HCT116 (cell line): ENCODE measurements around the gene RNU11. TPM values are rescaled to one million over a fixed set of nuclear protein-coding genes. Genes with fewer than 3 reads are reported as not detected.

Experiments
- ATAC-seq: fragments of 200-7000 bp; cut with Tn5 transposase; 2 replicates; pipeline ENCODE4 v1.9.1; 2020; ENCODE audit warnings: mild to moderate bottlenecking, moderate library complexity
- BruUV-seq: library from RNA; stranded (reverse); fragments of 400-500 nt; replicated peaks from 2 replicates; lab custom pipeline; 2021; lab: Mats Ljungman, UMichigan
- CTCF ChIA-PET: fragments of 300-600 bp; sonication (Branson Sonifier 250); formaldehyde crosslinking; loops from one replicate; lab custom pipeline; 2021; ENCODE audit warnings: antibody characterized with exemption; lab: Charles Lee
- POLR2A ChIA-PET: fragments of 300-600, 350-600 bp; sonication (Branson Sonifier 250); formaldehyde crosslinking; loops from one replicate; lab custom pipeline; 2021; ENCODE audit warnings: antibody characterized with exemption; lab: Charles Lee
- RAD21 ChIA-PET, 2 experiments: fragments of 300-600 bp; sonication (Branson Sonifier 250); formaldehyde crosslinking; loops; one replicate each; lab custom pipeline; 2023; ENCODE audit warnings: low total read pairs in 2 of 2; ENCODE audit not compliant: uncharacterized antibody in 2 of 2, unreplicated experiment in 2 of 2, low non-redundant PET in 1 of 2; lab: Charles Lee
- DNase-seq: peaks from one replicate; pipeline ENCODE4 v3.0.0-alpha.2; 2010; ENCODE audit warnings: low read depth, low spot score
- H2AFZ ChIP-seq: fragments of 200-600 bp; shearing (Covaris generic), sonication (generic); 2 replicates; pipeline ENCODE4 v1.6.1; 2017; ENCODE audit warnings: low read depth, mixed run types, mixed read lengths, antibody characterized with exemption, low read length; ENCODE audit not compliant: poor library complexity, severe bottlenecking
- H3K27ac ChIP-seq: 2 replicates; pipeline ENCODE4 v1.5.1; 2012; ENCODE audit warnings: low read depth, low read length
- H3K27me3 ChIP-seq: fragments of 200-600 bp; sonication (generic); 2 replicates; pipeline ENCODE4 v1.6.1; 2016; ENCODE audit warnings: mixed run types, low read length, mixed read lengths; ENCODE audit not compliant: insufficient read depth
- H3K36me3 ChIP-seq, 2 experiments: fragments of 200-500 bp in 1 of 2; fragments of 200-600 bp in 1 of 2; sonication (Bioruptor generic) in 1 of 2; sonication (generic) in 1 of 2; 2 replicates each; pipeline versions ENCODE4 v1.5.1 to v1.6.1; 2014 to 2016; ENCODE audit warnings: low read length in 2 of 2, inconsistent platforms in 1 of 2, mixed read lengths in 1 of 2, mixed run types in 1 of 2; ENCODE audit not compliant: insufficient read depth in 2 of 2, control insufficient read depth in 1 of 2
- H3K4me1 ChIP-seq, 2 experiments: fragments of 200-600 bp in 1 of 2; sonication (generic) in 1 of 2; 2 replicates each; pipeline versions ENCODE4 v1.5.1 to v1.6.1; 2012 to 2017; ENCODE audit warnings: low read length in 2 of 2, inconsistent platforms in 1 of 2, mild to moderate bottlenecking in 1 of 2, mixed read lengths in 1 of 2, mixed run types in 1 of 2, moderate library complexity in 1 of 2; ENCODE audit not compliant: insufficient read depth in 2 of 2, control insufficient read depth in 1 of 2
- H3K4me2 ChIP-seq: fragments of 200-600 bp; sonication (generic); 2 replicates; pipeline ENCODE4 v1.6.1; 2017; ENCODE audit warnings: mixed run types, low read length, mixed read lengths
- H3K4me3 ChIP-seq, 2 experiments: fragments of 200-600 bp in 1 of 2; sonication (generic) in 1 of 2; replicated peaks in 1 of 2; 2 replicates each; pipeline ENCODE4 v1.5.1; 2011 to 2016; ENCODE audit warnings: low read length in 2 of 2, control low read depth in 1 of 2, low read depth in 1 of 2, mild to moderate bottlenecking in 1 of 2, mixed read lengths in 1 of 2, mixed run types in 1 of 2
- H3K79me2 ChIP-seq: fragments of 200-600 bp; sonication (generic); 2 replicates; pipeline ENCODE4 v1.6.1; 2017; ENCODE audit warnings: mild to moderate bottlenecking, mixed run types, low read length, moderate library complexity, mixed read lengths; ENCODE audit not compliant: insufficient read depth
- H3K9ac ChIP-seq: fragments of 200-600 bp; sonication (generic); 2 replicates; pipeline ENCODE4 v1.6.1; 2016; ENCODE audit warnings: low read length, mixed read lengths
- H3K9me2 ChIP-seq: fragments of 200-600 bp; sonication (generic), shearing (Covaris generic); 2 replicates; pipeline ENCODE4 v1.6.1; 2017; ENCODE audit warnings: mixed run types, mild to moderate bottlenecking, moderate library complexity; ENCODE audit not compliant: insufficient read depth
- H3K9me3 ChIP-seq, 2 experiments: fragments of 200-500 bp in 1 of 2; fragments of 200-600 bp in 1 of 2; sonication (Bioruptor generic) in 1 of 2; sonication (generic) in 1 of 2; 2 replicates each; pipeline ENCODE4 v1.6.1; 2014 to 2017; ENCODE audit warnings: low read length in 2 of 2, mixed read lengths in 2 of 2, inconsistent platforms in 1 of 2, low read depth in 1 of 2, mild to moderate bottlenecking in 1 of 2, mixed run types in 1 of 2, moderate library complexity in 1 of 2; ENCODE audit not compliant: control insufficient read depth in 1 of 2, insufficient read depth in 1 of 2
- H4K20me1 ChIP-seq: fragments of 200-600 bp; sonication (generic), shearing (Covaris generic); 2 replicates; pipeline ENCODE4 v1.6.1; 2017; ENCODE audit warnings: mixed run types, mild to moderate bottlenecking, moderate library complexity; ENCODE audit not compliant: insufficient read depth
- CBX3 ChIP-seq: IDR thresholded peaks from 2 replicates; pipeline ENCODE4 v1.6.1; 2012; ENCODE audit warnings: low read depth
- CEBPB ChIP-seq: IDR thresholded peaks from 2 replicates; pipeline ENCODE4 v1.6.1; 2012; ENCODE audit warnings: low read depth
- EGR1 ChIP-seq: IDR thresholded peaks from 2 replicates; pipeline ENCODE4 v1.6.1; 2012; ENCODE audit warnings: low read depth
- ELF1 ChIP-seq: IDR thresholded peaks from 2 replicates; pipeline ENCODE4 v1.6.1; 2012; ENCODE audit warnings: low read depth, borderline replicate concordance
- EZH2 ChIP-seq: fragments of 200-600 bp; sonication (generic); IDR thresholded peaks from 2 replicates; pipeline ENCODE4 v1.6.1; 2017; ENCODE audit warnings: antibody characterized with exemption, mixed run types
- EZH2phosphoT487 ChIP-seq: fragments of 200-600 bp; IDR thresholded peaks from 2 replicates; pipeline ENCODE4 v1.6.1; 2018; ENCODE audit warnings: antibody characterized with exemption, borderline replicate concordance
- JUND ChIP-seq: IDR thresholded peaks from 2 replicates; pipeline ENCODE4 v1.6.1; 2012
- POLR2A ChIP-seq: IDR thresholded peaks from 2 replicates; pipeline ENCODE4 v1.7.0; 2011; ENCODE audit warnings: borderline replicate concordance; ENCODE audit not compliant: insufficient read depth, insufficient read length; ENCODE audit errors: extremely low read depth
- POLR2AphosphoS5 ChIP-seq: IDR thresholded peaks from 2 replicates; pipeline ENCODE4 v1.6.1; 2011; ENCODE audit warnings: mild to moderate bottlenecking, low read depth, low read length, moderate library complexity
- RAD21 ChIP-seq: IDR thresholded peaks from 2 replicates; pipeline ENCODE4 v1.6.1; 2012; ENCODE audit warnings: low read depth, mild to moderate bottlenecking
- SIN3A ChIP-seq: IDR thresholded peaks from 2 replicates; pipeline ENCODE4 v1.6.1; 2012; ENCODE audit warnings: low read depth
- SP1 ChIP-seq: IDR thresholded peaks from 2 replicates; pipeline ENCODE4 v1.6.1; 2012; ENCODE audit warnings: low read depth
- SRF ChIP-seq: IDR thresholded peaks from 2 replicates; pipeline ENCODE4 v1.6.1; 2012; ENCODE audit warnings: low read depth
- TCF7L2 ChIP-seq: IDR thresholded peaks from 2 replicates; pipeline ENCODE4 v1.7.0; 2011; ENCODE audit warnings: borderline replicate concordance, inconsistent platforms; ENCODE audit not compliant: insufficient read depth, insufficient read length; ENCODE audit errors: extremely low read depth
- YY1 ChIP-seq: IDR thresholded peaks from 2 replicates; pipeline ENCODE4 v1.6.1; 2011; ENCODE audit warnings: low read length, low read depth, moderate library complexity, mild to moderate bottlenecking; ENCODE audit not compliant: insufficient replicate concordance; ENCODE audit errors: extremely low read depth
- ZBTB33 ChIP-seq: IDR thresholded peaks from 2 replicates; pipeline ENCODE4 v1.6.1; 2011; ENCODE audit warnings: mild to moderate bottlenecking, low read length, moderate library complexity; ENCODE audit not compliant: insufficient replicate concordance; ENCODE audit errors: extremely low read depth
- ZFX ChIP-seq: fragments of 450-650 bp; IDR thresholded peaks from 2 replicates; pipeline ENCODE4 v1.6.1; 2017
- ZNF274 ChIP-seq: fragments of 200-500 bp; sonication (Bioruptor generic); IDR thresholded peaks from 2 replicates; pipeline ENCODE4 v1.6.1; 2014; ENCODE audit warnings: mild to moderate bottlenecking, low read depth, low read length, inconsistent platforms
- intact Hi-C: fragments of 100-400 bp; cut with micrococcal nuclease; formaldehyde crosslinking; loops from 2 replicates; pipeline ENCODE4 v1.10.0; 2022
- total RNA-seq: library from RNA; stranded (reverse); gene quantifications from one replicate; pipeline ENCODE4 v1.2.1, GENCODE V29; 2021; ENCODE audit not compliant: unreplicated experiment
- TF ChIP-seq, protein P1 (sequence below): IDR thresholded peaks from 2 replicates; pipeline ENCODE4 v1.6.1; 2012; ENCODE audit warnings: low read depth
- TF ChIP-seq, protein P2 (sequence below): IDR thresholded peaks from 2 replicates; pipeline ENCODE4 v1.6.1; 2012

The RNU11 gene
- total RNA-seq, 1 experiment from 2014 or later = not detected

GRCh38 chr1:28663871-28664470 is 15.6 kb downstream of the RNU11 start:
- H3K4me1 ChIP-seq = peaks cover 10 to 13% of the 10 kb centered on the region in 2 experiments
- H3K9me2 ChIP-seq = no peaks in the 10 kb centered on the region
- no peaks in the 10 kb centered on the region for H3K9me3 ChIP-seq
- POLR2A ChIA-PET = interaction anchor here (1.2 kb wide), 1 partner anchor 15 kb away, joined by 4 read pairs; no protein-coding TSS in a partner anchor
- no peaks in the 10 kb centered on the region for H4K20me1 ChIP-seq
- TF ChIP-seq RAD21 = no peak
- TF ChIP-seq ZNF274 = no peak
- no peak for TF ChIP-seq POLR2AphosphoS5
- TF ChIP-seq TCF7L2 = no peak
- TF ChIP-seq EZH2phosphoT487 = no peak
- TF ChIP-seq ELF1 = no peak
- no peak for TF ChIP-seq CEBPB
- TF ChIP-seq ZFX = no peak
- no peak for TF ChIP-seq EGR1
- no peak for TF ChIP-seq POLR2A
- TF ChIP-seq SP1 = no peak
- no peak for TF ChIP-seq EZH2
- no peak for TF ChIP-seq JUND
- TF ChIP-seq SRF = no peak
- no peak for TF ChIP-seq YY1
- TF ChIP-seq, protein P1, sequence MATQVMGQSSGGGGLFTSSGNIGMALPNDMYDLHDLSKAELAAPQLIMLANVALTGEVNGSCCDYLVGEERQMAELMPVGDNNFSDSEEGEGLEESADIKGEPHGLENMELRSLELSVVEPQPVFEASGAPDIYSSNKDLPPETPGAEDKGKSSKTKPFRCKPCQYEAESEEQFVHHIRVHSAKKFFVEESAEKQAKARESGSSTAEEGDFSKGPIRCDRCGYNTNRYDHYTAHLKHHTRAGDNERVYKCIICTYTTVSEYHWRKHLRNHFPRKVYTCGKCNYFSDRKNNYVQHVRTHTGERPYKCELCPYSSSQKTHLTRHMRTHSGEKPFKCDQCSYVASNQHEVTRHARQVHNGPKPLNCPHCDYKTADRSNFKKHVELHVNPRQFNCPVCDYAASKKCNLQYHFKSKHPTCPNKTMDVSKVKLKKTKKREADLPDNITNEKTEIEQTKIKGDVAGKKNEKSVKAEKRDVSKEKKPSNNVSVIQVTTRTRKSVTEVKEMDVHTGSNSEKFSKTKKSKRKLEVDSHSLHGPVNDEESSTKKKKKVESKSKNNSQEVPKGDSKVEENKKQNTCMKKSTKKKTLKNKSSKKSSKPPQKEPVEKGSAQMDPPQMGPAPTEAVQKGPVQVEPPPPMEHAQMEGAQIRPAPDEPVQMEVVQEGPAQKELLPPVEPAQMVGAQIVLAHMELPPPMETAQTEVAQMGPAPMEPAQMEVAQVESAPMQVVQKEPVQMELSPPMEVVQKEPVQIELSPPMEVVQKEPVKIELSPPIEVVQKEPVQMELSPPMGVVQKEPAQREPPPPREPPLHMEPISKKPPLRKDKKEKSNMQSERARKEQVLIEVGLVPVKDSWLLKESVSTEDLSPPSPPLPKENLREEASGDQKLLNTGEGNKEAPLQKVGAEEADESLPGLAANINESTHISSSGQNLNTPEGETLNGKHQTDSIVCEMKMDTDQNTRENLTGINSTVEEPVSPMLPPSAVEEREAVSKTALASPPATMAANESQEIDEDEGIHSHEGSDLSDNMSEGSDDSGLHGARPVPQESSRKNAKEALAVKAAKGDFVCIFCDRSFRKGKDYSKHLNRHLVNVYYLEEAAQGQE = no peak
- TF ChIP-seq CBX3 = no peak
- no peak for TF ChIP-seq SIN3A
- TF ChIP-seq ZBTB33 = no peak
- TF ChIP-seq, protein P2, sequence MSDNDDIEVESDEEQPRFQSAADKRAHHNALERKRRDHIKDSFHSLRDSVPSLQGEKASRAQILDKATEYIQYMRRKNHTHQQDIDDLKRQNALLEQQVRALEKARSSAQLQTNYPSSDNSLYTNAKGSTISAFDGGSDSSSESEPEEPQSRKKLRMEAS = no peak
- TF ChIP-seq, all 23 proteins: peak for 0
- Histone ChIP-seq H3K79me2 (peaks cover 4% of the 10 kb centered on the region; the same call in 1 of the 2 replicates), H3K27ac (no peak overlapping the region), H3K9ac (no peak overlapping the region), H3K27me3 (no peaks in the 10 kb centered on the region), H2AFZ (no peak overlapping the region), H3K4me3 (no peak overlapping the region), H3K4me2 (no peak overlapping the region), H3K36me3 (no peaks in the 10 kb centered on the region)
- DNase-seq (no peak), ATAC-seq (no peak)
- intact Hi-C loops = no loop called here
- CTCF ChIA-PET = no interaction called here
- RAD21 ChIA-PET = interaction anchor here in 1 of 2 experiments (0.7 kb wide), 1 partner anchor 13 kb away, joined by 4 read pairs; no protein-coding TSS in a partner anchor
- no TSS peak for BruUV-seq
